Panc1 (cell line): ENCODE measurements around the gene AATF.

Experiments
- CTCF ChIP-seq: fragments of 450-650 bp; IDR thresholded peaks from 2 replicates; pipeline ENCODE4 v1.5.1; 2017; ENCODE audit warnings: mild to moderate bottlenecking
- POLR2AphosphoS5 ChIP-seq: IDR thresholded peaks from 2 replicates; pipeline ENCODE4 v1.6.1; 2012; ENCODE audit warnings: mild to moderate bottlenecking, low read depth, low read length, moderate library complexity
- REST ChIP-seq, 2 experiments: IDR thresholded peaks; 2 replicates each; pipeline ENCODE4 v1.6.1; 2011 to 2012; ENCODE audit warnings: low read depth in 2 of 2, control low read depth in 1 of 2, low read length in 1 of 2, mild to moderate bottlenecking in 1 of 2, moderate library complexity in 1 of 2; ENCODE audit not compliant: insufficient read depth in 1 of 2
- SIN3A ChIP-seq: IDR thresholded peaks from 2 replicates; pipeline ENCODE4 v1.6.1; 2012; ENCODE audit warnings: low read depth, mild to moderate bottlenecking, low read length, moderate library complexity, borderline replicate concordance; ENCODE audit not compliant: insufficient read depth

GRCh38 chr17:37043201-37043600 lies 94.4 kb downstream of the AATF start:
- TF ChIP-seq REST (IDR thresholded peaks at IDR 0.05; ENCODE audit: insufficient read depth in 1 of 2, low read depth in 2 of 2, low read length in 1 of 2): no peak
- TF ChIP-seq CTCF: no peak
- no peak for TF ChIP-seq POLR2AphosphoS5
- no peak for TF ChIP-seq SIN3A
